Measurements from ENCODE around the gene SERPINF2. TPM values are rescaled to one million over a fixed set of nuclear protein-coding genes. Genes with fewer than 3 reads are reported as not detected.
"Not testable (repeated sequence)": the region's sequence is repeated elsewhere in the genome, so short reads cannot be mapped to it uniquely, and the experiment has no call there.

The SERPINF2 gene
- total RNA-seq, 1 donor from 2014 or later: 1.4 TPM

- ATAC-seq: peak; percentile 67
- DNase-seq: peak; percentile 94
- intact Hi-C loops (cut with micrococcal nuclease): loop anchor here (5.0 kb wide), 1 partner anchor 67 kb away; no protein-coding TSS in a partner anchor
Observed at GRCh38 chr17:1714980-1715802, 27.5 kb upstream of the SERPINF2 start.

GRCh38 chr17:1715803-1716075 lies 26.9 kb upstream of the SERPINF2 start:
- intact Hi-C loops (cut with micrococcal nuclease): loop anchor here (5.0 kb wide), 1 partner anchor 67 kb away; no protein-coding TSS in a partner anchor
- no peak for ATAC-seq
- no peak for DNase-seq

- intact Hi-C loops (cut with micrococcal nuclease): loop anchor here (5.0 kb wide), 1 partner anchor 66 kb away; no protein-coding TSS in a partner anchor
- DNase-seq (peak; percentile 100), ATAC-seq (peak; percentile 72)
Observed at GRCh38 chr17:1716076-1716911, 26.4 kb upstream of the SERPINF2 start.

GRCh38 chr17:1716912-1717695 lies 25.6 kb upstream of the SERPINF2 start:
- ATAC-seq (peak; percentile 63), DNase-seq (peak; percentile 83)
- intact Hi-C loops (cut with micrococcal nuclease): loop anchor here (5.0 kb wide), 1 partner anchor 65 kb away; no protein-coding TSS in a partner anchor

- DNase-seq: no peak
- ATAC-seq: no peak
- intact Hi-C loops (cut with micrococcal nuclease): loop anchor here (5.0 kb wide), 1 partner anchor 64 kb away; no protein-coding TSS in a partner anchor
Observed at GRCh38 chr17:1718362-1719165, 24.1 kb upstream of the SERPINF2 start.

GRCh38 chr17:1720856-1721386 lies 21.8 kb upstream of the SERPINF2 start:
- DNase-seq: peak; percentile 68
- ATAC-seq: no peak
- intact Hi-C loops (cut with micrococcal nuclease): no loop called here

GRCh38 chr17:1722022-1722421 lies 20.6 kb upstream of the SERPINF2 start:
- intact Hi-C loops (cut with micrococcal nuclease); DNase-seq; ATAC-seq: not testable (repeated sequence)

- DNase-seq (peak; percentile 97), ATAC-seq (peak; percentile 86)
- intact Hi-C loops (cut with micrococcal nuclease): no loop called here
Observed at GRCh38 chr17:1724351-1724868, 18.3 kb upstream of the SERPINF2 start, which contains the start of gene WDR81. Gene WDR81 (plus strand): TSS chr17:1724704. CDS start chr17:1724960, 256 bp downstream.

- DNase-seq (peak; percentile 56), ATAC-seq (peak; percentile 55)
- intact Hi-C loops (cut with micrococcal nuclease): no loop called here
Observed at GRCh38 chr17:1724869-1725641, 17.6 kb upstream of the SERPINF2 start.

GRCh38 chr17:1725642-1726511 lies 16.8 kb upstream of the SERPINF2 start:
- intact Hi-C loops (cut with micrococcal nuclease): no loop called here
- ATAC-seq (no peak), DNase-seq (no peak)

- intact Hi-C loops (cut with micrococcal nuclease): no loop called here
- no peak for DNase-seq
- ATAC-seq: no peak
Observed at GRCh38 chr17:1726626-1727257, 15.9 kb upstream of the SERPINF2 start.

GRCh38 chr17:1727258-1727789 lies 15.3 kb upstream of the SERPINF2 start:
- no peak for ATAC-seq
- intact Hi-C loops (cut with micrococcal nuclease): no loop called here
- DNase-seq: no peak

GRCh38 chr17:1727876-1728630 lies 14.6 kb upstream of the SERPINF2 start:
- ATAC-seq: no peak
- intact Hi-C loops (cut with micrococcal nuclease): no loop called here
- no peak for DNase-seq

GRCh38 chr17:1729966-1730325 lies 12.7 kb upstream of the SERPINF2 start:
- DNase-seq (peak; percentile 59), ATAC-seq (peak; percentile 49)
- intact Hi-C loops (cut with micrococcal nuclease): no loop called here
